Measurements from ENCODE around the gene NEUROG3.

- TF ChIP-seq, protein P1, sequence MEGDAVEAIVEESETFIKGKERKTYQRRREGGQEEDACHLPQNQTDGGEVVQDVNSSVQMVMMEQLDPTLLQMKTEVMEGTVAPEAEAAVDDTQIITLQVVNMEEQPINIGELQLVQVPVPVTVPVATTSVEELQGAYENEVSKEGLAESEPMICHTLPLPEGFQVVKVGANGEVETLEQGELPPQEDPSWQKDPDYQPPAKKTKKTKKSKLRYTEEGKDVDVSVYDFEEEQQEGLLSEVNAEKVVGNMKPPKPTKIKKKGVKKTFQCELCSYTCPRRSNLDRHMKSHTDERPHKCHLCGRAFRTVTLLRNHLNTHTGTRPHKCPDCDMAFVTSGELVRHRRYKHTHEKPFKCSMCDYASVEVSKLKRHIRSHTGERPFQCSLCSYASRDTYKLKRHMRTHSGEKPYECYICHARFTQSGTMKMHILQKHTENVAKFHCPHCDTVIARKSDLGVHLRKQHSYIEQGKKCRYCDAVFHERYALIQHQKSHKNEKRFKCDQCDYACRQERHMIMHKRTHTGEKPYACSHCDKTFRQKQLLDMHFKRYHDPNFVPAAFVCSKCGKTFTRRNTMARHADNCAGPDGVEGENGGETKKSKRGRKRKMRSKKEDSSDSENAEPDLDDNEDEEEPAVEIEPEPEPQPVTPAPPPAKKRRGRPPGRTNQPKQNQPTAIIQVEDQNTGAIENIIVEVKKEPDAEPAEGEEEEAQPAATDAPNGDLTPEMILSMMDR (IDR thresholded peaks at IDR 0.05; ENCODE audit: poor library complexity), result no peak
- TF ChIP-seq EZH2phosphoT487 (IDR thresholded peaks at IDR 0.05; ENCODE audit: low read depth, severe bottlenecking, unreplicated experiment), result no peak
These were observed 15.1 kb upstream of the NEUROG3 start for GRCh38 chr10:69588358-69588757.

Measured in hepatocyte (in vitro differentiated cells).